GM13977 (cell line): ENCODE results near the gene NDUFS1.
"Not testable (repeated sequence)": the region's sequence is repeated elsewhere in the genome, so short reads cannot be mapped to it uniquely, and the experiment has no call there.

Experiments
- DNase-seq: peaks from one replicate; pipeline ENCODE4 v3.0.0; 2012; ENCODE audit warnings: low spot score
- in situ Hi-C: fragments of 300-500 bp; cut with MboI; formaldehyde crosslinking; loops from one replicate; pipeline ENCODE4 v1.12.0; 2022; ENCODE audit warnings: low sequenced_read_pairs, low pct_unique_long_range_greater_than_20kb, mixed read lengths, inconsistent platforms; ENCODE audit not compliant: unreplicated experiment
- TF ChIP-seq, protein P1 (sequence below): IDR thresholded peaks from 2 replicates; pipeline ENCODE4 v1.5.1; 2012; ENCODE audit warnings: mild to moderate bottlenecking, control low read depth; ENCODE audit not compliant: insufficient read depth; ENCODE audit errors: extremely low read depth, missing control alignments

Gene NDUFS1

GRCh38 chr2:206176901-206177300 is 17.7 kb upstream of the NDUFS1 start:
- no peak for DNase-seq
- TF ChIP-seq, protein P1, sequence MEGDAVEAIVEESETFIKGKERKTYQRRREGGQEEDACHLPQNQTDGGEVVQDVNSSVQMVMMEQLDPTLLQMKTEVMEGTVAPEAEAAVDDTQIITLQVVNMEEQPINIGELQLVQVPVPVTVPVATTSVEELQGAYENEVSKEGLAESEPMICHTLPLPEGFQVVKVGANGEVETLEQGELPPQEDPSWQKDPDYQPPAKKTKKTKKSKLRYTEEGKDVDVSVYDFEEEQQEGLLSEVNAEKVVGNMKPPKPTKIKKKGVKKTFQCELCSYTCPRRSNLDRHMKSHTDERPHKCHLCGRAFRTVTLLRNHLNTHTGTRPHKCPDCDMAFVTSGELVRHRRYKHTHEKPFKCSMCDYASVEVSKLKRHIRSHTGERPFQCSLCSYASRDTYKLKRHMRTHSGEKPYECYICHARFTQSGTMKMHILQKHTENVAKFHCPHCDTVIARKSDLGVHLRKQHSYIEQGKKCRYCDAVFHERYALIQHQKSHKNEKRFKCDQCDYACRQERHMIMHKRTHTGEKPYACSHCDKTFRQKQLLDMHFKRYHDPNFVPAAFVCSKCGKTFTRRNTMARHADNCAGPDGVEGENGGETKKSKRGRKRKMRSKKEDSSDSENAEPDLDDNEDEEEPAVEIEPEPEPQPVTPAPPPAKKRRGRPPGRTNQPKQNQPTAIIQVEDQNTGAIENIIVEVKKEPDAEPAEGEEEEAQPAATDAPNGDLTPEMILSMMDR, result no peak
- in situ Hi-C loops, result no loop called here

DNA sequence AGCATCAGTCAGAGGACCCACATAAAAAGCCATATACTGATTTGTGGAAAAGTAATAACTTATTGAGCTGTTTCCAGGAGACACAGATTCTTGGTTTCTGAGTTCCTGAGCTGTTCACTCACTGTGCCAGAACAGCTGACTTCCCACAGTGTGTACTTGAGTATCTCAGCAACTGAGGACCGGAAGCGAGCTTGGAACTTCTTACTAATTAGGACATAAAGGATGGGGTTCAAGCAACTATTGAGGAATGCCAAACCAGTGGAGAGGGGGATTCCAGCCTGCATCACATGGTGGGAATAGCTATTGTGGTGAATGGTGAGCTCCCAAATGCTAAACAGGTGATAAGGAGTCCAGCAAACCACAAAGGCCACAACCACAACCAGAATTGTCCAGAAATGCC is 16.9 kb upstream of the NDUFS1 start:
- in situ Hi-C loops, result no loop called here
- no peak for DNase-seq
- TF ChIP-seq, protein P1, result no peak

DNA sequence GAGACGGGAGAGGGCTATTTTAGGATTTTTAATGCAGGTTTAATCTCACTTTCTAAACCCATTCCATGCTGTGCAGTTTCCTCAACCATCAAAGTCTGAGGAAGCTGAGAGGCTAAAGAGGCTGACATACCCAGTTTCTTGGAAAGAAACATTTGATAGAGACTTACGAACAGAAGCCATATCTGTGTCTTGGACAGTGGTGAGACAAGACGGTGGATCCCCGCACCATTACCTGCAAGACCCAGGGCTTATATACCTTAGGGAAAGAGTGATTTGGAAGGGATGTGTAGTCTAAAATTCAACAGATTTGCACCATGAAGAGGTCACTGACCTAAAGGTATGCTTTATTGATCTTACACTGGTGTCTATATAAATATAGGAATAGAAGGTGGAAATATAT is 13.9 kb upstream of the NDUFS1 start:
- no peak for DNase-seq
- in situ Hi-C loops, result no loop called here
- TF ChIP-seq, protein P1, result no peak

DNA sequence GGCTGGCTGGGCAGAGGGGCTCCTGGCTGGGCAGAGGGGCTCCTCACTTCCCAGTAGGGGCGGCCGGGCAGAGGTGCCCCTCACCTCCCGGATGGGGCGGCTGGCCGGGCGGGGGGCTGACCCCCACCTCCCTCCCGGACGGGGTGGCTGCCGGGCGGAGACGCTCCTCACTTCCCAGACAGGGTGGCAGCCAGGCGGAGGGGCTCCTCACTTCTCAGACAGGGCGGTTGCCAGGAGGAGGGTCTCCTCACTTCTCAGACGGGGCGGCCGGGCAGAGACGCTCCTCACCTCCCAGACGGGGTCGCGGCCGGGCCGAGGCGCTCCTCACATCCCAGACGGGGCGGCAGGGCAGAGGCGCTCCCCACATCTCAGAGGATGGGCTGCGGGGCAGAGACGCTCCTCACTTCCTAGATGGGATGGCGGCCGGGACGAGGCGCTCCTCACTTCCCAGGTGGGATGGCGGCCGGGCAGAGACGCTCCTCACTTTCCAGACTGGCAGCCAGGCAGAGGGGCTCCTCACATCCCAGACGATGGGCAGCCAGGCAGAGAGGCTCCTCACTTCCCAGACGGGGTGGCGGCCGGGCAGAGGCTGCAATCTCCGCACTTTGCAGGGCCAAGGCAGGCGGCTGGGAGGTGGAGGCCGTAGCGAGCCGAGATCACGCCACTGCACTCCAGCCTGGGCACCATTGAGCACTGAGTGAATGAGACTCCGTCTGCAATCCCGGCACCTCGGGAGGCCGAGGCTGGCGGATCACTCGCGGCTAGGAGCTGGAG is 12.6 kb upstream of the NDUFS1 start:
- DNase-seq, in situ Hi-C loops: not testable (repeated sequence)

DNA sequence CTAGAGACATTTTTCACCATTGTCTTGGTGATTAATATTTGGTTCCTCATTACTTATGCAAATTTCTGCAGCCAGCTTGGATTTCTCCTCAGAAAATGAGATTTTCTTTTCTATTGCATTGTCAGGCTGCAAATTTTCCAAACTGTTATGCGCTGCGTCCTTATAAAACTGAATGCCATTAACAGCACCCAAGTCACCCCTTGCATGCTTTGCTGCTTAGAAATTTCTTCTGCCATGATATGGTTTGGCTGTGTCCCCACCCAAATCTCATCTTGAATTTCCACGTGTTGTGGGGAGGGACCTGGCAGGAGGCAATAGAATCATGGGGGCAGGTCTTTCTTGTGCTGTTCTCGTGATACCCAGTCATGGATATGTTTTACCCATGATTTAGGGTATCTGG is 9.0 kb upstream of the NDUFS1 start:
- in situ Hi-C loops, result not testable (repeated sequence)

DNA sequence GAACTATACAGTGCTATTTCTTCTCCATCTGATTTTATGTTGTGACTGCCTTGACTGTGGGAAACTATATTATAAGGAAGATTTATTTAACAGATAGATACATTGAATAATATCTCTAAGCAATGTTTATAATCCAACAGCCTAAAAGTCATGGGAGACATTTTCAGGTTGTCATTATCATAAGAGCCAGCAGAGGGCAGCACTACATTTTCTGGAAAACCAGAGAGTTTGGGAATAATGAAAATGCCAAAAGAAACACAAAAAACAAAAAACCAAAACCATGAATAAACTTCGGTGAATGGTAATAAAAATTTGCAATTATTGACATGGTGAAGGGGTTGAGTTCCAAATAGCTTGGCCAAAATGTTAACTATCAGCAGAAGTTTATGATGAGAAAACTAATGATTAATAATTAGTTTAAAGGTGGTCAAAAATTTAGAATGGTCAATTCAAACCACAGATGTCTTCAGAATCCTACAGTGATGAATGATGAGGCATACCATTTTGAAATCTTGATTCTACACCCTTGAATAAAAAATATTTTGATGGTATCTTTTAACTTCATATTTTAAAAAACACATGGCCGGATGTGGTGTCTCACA is 5.1 kb upstream of the NDUFS1 start:
- TF ChIP-seq, protein P1, result peak; percentile 63
- in situ Hi-C loops, result no loop called here
- DNase-seq, result no peak

More for the DNA sequence above, 9.0 kb upstream of the NDUFS1 start:
- DNase-seq, result not testable (repeated sequence)

GRCh38 chr2:206163251-206163880 is 4.1 kb upstream of the NDUFS1 start:
- no peak for DNase-seq
- TF ChIP-seq, protein P1, result no peak
- in situ Hi-C loops, result no loop called here

- DNase-seq, in situ Hi-C loops: not testable (repeated sequence)
These were observed 3.2 kb upstream of the NDUFS1 start for GRCh38 chr2:206162401-206162800.
